ENCODE data around the gene SLAIN1. TPM values are rescaled to one million over a fixed set of nuclear protein-coding genes. Genes with fewer than 3 reads are reported as not detected.

SLAIN1 gene
- total RNA-seq = 0.15 and 0.17 TPM in 2 replicates

DNA sequence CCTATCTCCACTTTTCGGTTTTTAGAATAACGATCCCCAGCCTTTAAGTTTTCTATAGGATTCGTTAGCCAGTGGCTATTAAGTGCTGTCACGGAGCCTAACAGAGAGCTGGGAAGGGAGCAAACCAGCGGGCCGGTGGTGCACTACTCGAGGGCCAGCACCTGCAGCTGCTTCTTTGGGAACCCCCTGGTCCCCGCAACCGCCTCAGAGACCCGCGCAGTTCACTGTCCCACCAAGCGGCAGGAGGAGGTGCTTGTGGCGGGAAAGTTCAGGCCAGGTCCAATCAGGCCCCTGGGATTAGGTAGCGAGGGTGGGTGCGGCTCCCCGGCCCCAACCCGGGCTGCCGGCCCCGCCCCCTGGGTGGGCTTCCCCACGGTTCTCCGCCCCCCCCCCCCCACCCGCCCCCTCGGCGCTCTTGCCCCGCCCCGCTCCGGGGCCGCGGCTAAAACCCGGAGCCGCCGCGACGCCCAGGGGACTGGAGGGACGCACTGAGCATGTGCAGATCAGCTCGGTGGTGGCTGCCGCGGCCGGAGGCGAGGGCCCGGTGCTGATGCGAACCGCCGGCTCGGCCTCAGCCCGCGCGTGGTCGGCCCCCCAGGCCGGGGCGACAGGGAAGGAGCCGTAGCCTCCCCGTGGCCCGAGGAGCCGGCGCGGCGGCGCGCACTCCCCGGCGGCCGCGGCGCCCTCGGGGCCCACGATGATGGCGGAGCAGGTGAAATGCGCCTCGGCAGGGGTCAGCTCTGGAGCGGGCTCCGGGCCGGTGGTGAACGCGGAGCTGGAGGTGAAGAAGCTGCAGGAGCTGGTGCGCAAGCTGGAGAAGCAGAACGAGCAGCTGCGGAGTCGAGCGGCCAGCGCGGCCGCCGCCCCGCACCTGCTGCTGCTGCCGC lies at the start of gene SLAIN1:
Gene SLAIN1 (plus strand): TSS at position 471 of the 887 bp plus-strand sequence. CDS start 227 bp downstream, at position 698.

Other genes with a start within 250 kb of the SLAIN1 start
- not detected in 2 replicates for gene SCEL, start 162.0 kb upstream of the SLAIN1 start, total RNA-seq
- gene EDNRB, start 221.1 kb downstream of the SLAIN1 start, total RNA-seq = 48.1 and 48.5 TPM in 2 replicates